SK-N-SH (cell line): ENCODE results near the gene RNF223. TPM values are rescaled to one million over a fixed set of nuclear protein-coding genes. Genes with fewer than 3 reads are reported as not detected.
A peak's percentile ranks its signal among the peaks of the same experiment; 100 is the strongest.

ENCODE experiments used
- CTCF ChIA-PET: fragments of 300-600, 350-600 bp; formaldehyde crosslinking; extraction: SDS; loops from one replicate; lab custom pipeline; 2021; lab: Yijun Ruan, JAX
- POLR2A ChIA-PET: fragments of 350-600 bp; sonication (Branson Sonifier 250); formaldehyde crosslinking; extraction: SDS; loops from one replicate; lab custom pipeline; 2020; ENCODE audit warnings: antibody characterized with exemption, inconsistent platforms; lab: Yijun Ruan, JAX
- DNase-seq: peaks from one replicate; pipeline ENCODE4 v3.0.0; 2012
- H2AFZ ChIP-seq: fragments of 200-600 bp; sonication (generic); 2 replicates; pipeline ENCODE4 v1.8.1; 2016; ENCODE audit warnings: antibody characterized with exemption, mild to moderate bottlenecking, low read depth
- H3F3A ChIP-seq: fragments of 200-600 bp; sonication (generic); replicated peaks from 2 replicates; pipeline ENCODE3; 2016; ENCODE audit warnings: antibody characterized with exemption, mild to moderate bottlenecking; ENCODE audit not compliant: insufficient read depth
- H3K27ac ChIP-seq, 2 experiments: fragments of 200-500 bp in 1 of 2; fragments of 200-600 bp in 1 of 2; sonication (Bioruptor generic) in 1 of 2; sonication (generic), shearing (Covaris generic) in 1 of 2; 2 replicates each; pipeline versions ENCODE4 v1.5.1 to v1.6.1; 2014 to 2016; ENCODE audit warnings: low read depth in 2 of 2, inconsistent platforms in 1 of 2, low read length in 1 of 2, mild to moderate bottlenecking in 1 of 2, mixed read lengths in 1 of 2
- H3K27me3 ChIP-seq: fragments of 200-600 bp; sonication (generic), shearing (Covaris generic); 2 replicates; pipeline ENCODE4 v1.6.1; 2016; ENCODE audit warnings: mixed run types; ENCODE audit not compliant: insufficient read depth
- H3K36me3 ChIP-seq, 2 experiments: fragments of 200-500 bp in 1 of 2; fragments of 200-600 bp in 1 of 2; sonication (Bioruptor generic) in 1 of 2; sonication (generic) in 1 of 2; replicated peaks in 1 of 2; 2 replicates each; pipeline versions ENCODE3 to v1.5.1; 2014 to 2016; ENCODE audit warnings: low read length in 1 of 2, mild to moderate bottlenecking in 1 of 2; ENCODE audit not compliant: insufficient read depth in 2 of 2, control insufficient read depth in 1 of 2
- H3K4me1 ChIP-seq, 2 experiments: fragments of 200-500 bp in 1 of 2; fragments of 200-600 bp in 1 of 2; sonication (Bioruptor generic) in 1 of 2; sonication (generic), shearing (Covaris generic) in 1 of 2; 2 replicates each; pipeline versions ENCODE4 v1.5.1 to v1.6.1; 2014 to 2016; ENCODE audit warnings: low read depth in 1 of 2, low read length in 1 of 2, mixed run types in 1 of 2; ENCODE audit not compliant: insufficient read depth in 2 of 2, control insufficient read depth in 1 of 2
- H3K4me2 ChIP-seq: fragments of 200-600 bp; sonication (generic), shearing (Covaris generic); 2 replicates; pipeline ENCODE4 v1.6.1; 2017; ENCODE audit warnings: mixed run types
- H3K4me3 ChIP-seq, 2 experiments: fragments of 200-500 bp in 1 of 2; fragments of 200-600 bp in 1 of 2; sonication (Bioruptor generic) in 1 of 2; sonication (generic), shearing (Covaris generic) in 1 of 2; 2 replicates each; pipeline versions ENCODE4 v1.5.1 to v1.8.1; 2014 to 2016; ENCODE audit warnings: low read depth in 2 of 2, inconsistent platforms in 1 of 2, low read length in 1 of 2, mild to moderate bottlenecking in 1 of 2, mixed read lengths in 1 of 2, moderate library complexity in 1 of 2
- H3K79me2 ChIP-seq: fragments of 200-600 bp; sonication (generic); 2 replicates; pipeline ENCODE4 v1.8.1; 2017; ENCODE audit warnings: mild to moderate bottlenecking; ENCODE audit not compliant: insufficient read depth
- H3K9ac ChIP-seq: fragments of 200-600 bp; sonication (generic); 2 replicates; pipeline ENCODE4 v1.6.1; 2017; ENCODE audit warnings: mixed run types
- H3K9me2 ChIP-seq: fragments of 200-600 bp; sonication (generic); 2 replicates; pipeline ENCODE4 v1.6.1; 2017; ENCODE audit warnings: mixed run types
- H3K9me3 ChIP-seq: fragments of 200-600 bp; sonication (generic); 2 replicates; pipeline ENCODE4 v1.6.1; 2017; ENCODE audit warnings: mixed run types, mild to moderate bottlenecking, moderate library complexity
- H4K20me1 ChIP-seq: fragments of 200-600 bp; sonication (generic); 2 replicates; pipeline ENCODE4 v1.6.1; 2017; ENCODE audit warnings: mild to moderate bottlenecking, mixed run types; ENCODE audit not compliant: insufficient read depth
- ELF1 ChIP-seq: IDR thresholded peaks from 2 replicates; pipeline ENCODE4 v1.4.0; 2012
- FOSL2 ChIP-seq: IDR thresholded peaks from 2 replicates; pipeline ENCODE4 v1.4.0; 2012; ENCODE audit warnings: low read depth, mild to moderate bottlenecking, moderate library complexity, borderline replicate concordance
- GABPA ChIP-seq: IDR thresholded peaks from 2 replicates; pipeline ENCODE4 v1.4.0; 2012; ENCODE audit warnings: low read depth, mild to moderate bottlenecking
- JUND ChIP-seq: IDR thresholded peaks from 2 replicates; pipeline ENCODE4 v1.4.0; 2012
- MXI1 ChIP-seq: IDR thresholded peaks from 2 replicates; pipeline ENCODE4 v1.6.1; 2012; ENCODE audit warnings: mild to moderate bottlenecking, low read depth, low read length, improper control_type of control experiment
- RAD21 ChIP-seq: IDR thresholded peaks from 2 replicates; pipeline ENCODE4 v1.6.1; 2012; ENCODE audit warnings: mild to moderate bottlenecking, low read length
- SIN3A ChIP-seq: IDR thresholded peaks from 2 replicates; pipeline ENCODE4 v1.6.1; 2012; ENCODE audit warnings: low read depth, mild to moderate bottlenecking, low read length, moderate library complexity, borderline replicate concordance
- SMC3 ChIP-seq: IDR thresholded peaks from 2 replicates; pipeline ENCODE4 v1.6.1; 2012; ENCODE audit warnings: low read depth, low read length, improper control_type of control experiment
- TCF12 ChIP-seq: IDR thresholded peaks from 2 replicates; pipeline ENCODE4 v1.4.0; 2012
- TEAD4 ChIP-seq: IDR thresholded peaks from 2 replicates; pipeline ENCODE4 v1.4.0; 2012; ENCODE audit warnings: mild to moderate bottlenecking, borderline replicate concordance; ENCODE audit not compliant: insufficient read depth
- USF2 ChIP-seq: fragments of 150-350 bp; IDR thresholded peaks from 2 replicates; pipeline ENCODE4 v1.6.1; 2017; ENCODE audit warnings: antibody characterized with exemption, low read length, low read depth, borderline replicate concordance
- YY1 ChIP-seq: IDR thresholded peaks from 2 replicates; pipeline ENCODE4 v1.4.0; 2012; ENCODE audit warnings: low read depth, mild to moderate bottlenecking
- ZBTB33 ChIP-seq: IDR thresholded peaks from 2 replicates; pipeline ENCODE4 v1.4.0; 2012; ENCODE audit warnings: low read depth, borderline replicate concordance
- WGBS: methylation state at CpG from one replicate; pipeline ENCODE4 v1.1.6; 2017; ENCODE audit warnings: low lambda C conversion rate; 5-methylcytosine and 5-hydroxymethylcytosine counted together
- polyA plus RNA-seq, 3 experiments: library from polyadenylated mRNA; depleted of rRNA; stranded (reverse); fragments of >200 nt; gene quantifications; 2 replicates each; pipeline ENCODE4 v1.2.3, GENCODE V29; 2012
- TF ChIP-seq, protein P1 (sequence below): fragments of 200-600 bp; sonication (generic); IDR thresholded peaks from 2 replicates; pipeline ENCODE4 v1.6.1; 2017; ENCODE audit warnings: antibody characterized with exemption, mild to moderate bottlenecking, moderate library complexity
- TF ChIP-seq, protein P2 (sequence below): IDR thresholded peaks from 2 replicates; pipeline ENCODE4; 2012

RNF223 gene
- polyA plus RNA-seq, 1 of the 3 experiments (the other 2 are of a cell fraction): not detected

DNA sequence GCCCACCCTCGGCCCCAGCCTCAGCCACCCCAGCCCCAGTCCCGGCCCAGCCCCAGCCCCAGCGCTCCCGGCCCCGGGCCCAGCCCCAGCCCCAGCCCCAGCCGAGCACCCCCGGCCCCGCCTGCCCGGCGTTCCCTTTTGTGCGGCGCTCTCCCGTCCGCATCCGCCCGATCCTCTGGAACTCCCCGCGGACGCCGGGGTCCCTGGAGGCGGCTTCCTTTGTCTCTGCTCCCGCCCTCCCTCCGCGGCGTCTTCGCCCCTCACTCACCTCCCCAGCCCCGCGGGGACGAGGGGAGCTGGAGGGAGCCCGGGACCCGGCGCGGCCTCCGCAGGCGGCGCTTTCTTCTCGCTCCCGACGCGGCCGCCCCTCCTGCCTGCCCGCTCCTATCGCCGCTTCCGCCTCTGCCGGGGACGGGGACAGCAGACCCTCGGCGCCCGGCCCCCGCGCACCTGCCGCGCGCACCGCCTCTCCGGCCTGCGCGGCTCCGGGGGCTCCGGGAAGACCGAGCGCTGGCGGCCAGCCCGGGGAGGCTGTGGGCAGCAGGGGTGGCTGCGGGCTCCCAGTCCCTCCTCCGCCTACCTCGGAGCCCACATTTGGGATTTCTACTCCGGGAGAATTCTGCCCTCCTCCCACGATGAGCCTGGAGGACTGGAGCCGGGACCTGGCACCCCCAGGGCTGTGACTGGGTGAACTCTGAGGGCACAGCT, 40.2 kb downstream of the RNF223 start:
- CTCF ChIA-PET: interaction anchor here (0.5 to 4.5 kb wide), 26 partner anchors 11 to 272 kb away, joined by 3 to 93 read pairs (median 8); partner anchors contain the start of genes AGRN, PERM1 and RNF223
- TF ChIP-seq ZBTB33: no peak
- no peak for TF ChIP-seq TCF12
- no peak for TF ChIP-seq JUND
- no peak for TF ChIP-seq USF2
- no peak for TF ChIP-seq TEAD4

GRCh38 chr1:1033009-1033587, 41.0 kb downstream of the RNF223 start:
- Histone ChIP-seq H3K27me3 (no peaks in the 10 kb centered on the region), H3K27ac (no peak overlapping the region), H3K9me2 (no peaks in the 10 kb centered on the region), H2AFZ (no peak overlapping the region)
- TF ChIP-seq TEAD4 (no peak), GABPA (no peak), RAD21 (peak; percentile 83), YY1 (no peak), SMC3 (peak; percentile 45), SIN3A (no peak), MXI1 (0 out of 2 replicates have a peak, but pooled peaks have one; percentile 11), ELF1 (no peak), FOSL2 (no peak)
- TF ChIP-seq, protein P1, sequence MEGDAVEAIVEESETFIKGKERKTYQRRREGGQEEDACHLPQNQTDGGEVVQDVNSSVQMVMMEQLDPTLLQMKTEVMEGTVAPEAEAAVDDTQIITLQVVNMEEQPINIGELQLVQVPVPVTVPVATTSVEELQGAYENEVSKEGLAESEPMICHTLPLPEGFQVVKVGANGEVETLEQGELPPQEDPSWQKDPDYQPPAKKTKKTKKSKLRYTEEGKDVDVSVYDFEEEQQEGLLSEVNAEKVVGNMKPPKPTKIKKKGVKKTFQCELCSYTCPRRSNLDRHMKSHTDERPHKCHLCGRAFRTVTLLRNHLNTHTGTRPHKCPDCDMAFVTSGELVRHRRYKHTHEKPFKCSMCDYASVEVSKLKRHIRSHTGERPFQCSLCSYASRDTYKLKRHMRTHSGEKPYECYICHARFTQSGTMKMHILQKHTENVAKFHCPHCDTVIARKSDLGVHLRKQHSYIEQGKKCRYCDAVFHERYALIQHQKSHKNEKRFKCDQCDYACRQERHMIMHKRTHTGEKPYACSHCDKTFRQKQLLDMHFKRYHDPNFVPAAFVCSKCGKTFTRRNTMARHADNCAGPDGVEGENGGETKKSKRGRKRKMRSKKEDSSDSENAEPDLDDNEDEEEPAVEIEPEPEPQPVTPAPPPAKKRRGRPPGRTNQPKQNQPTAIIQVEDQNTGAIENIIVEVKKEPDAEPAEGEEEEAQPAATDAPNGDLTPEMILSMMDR: peak; percentile 63
- TF ChIP-seq, protein P2, sequence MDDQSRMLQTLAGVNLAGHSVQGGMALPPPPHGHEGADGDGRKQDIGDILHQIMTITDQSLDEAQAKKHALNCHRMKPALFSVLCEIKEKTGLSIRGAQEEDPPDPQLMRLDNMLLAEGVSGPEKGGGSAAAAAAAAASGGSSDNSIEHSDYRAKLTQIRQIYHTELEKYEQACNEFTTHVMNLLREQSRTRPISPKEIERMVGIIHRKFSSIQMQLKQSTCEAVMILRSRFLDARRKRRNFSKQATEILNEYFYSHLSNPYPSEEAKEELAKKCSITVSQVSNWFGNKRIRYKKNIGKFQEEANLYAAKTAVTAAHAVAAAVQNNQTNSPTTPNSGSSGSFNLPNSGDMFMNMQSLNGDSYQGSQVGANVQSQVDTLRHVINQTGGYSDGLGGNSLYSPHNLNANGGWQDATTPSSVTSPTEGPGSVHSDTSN: peak; percentile 92
- TF ChIP-seq, all 33 proteins: peak for 5
- peak overlapping the region; percentile 44 to 47; a peak in 3 of 4 replicates for H3K4me3 ChIP-seq
- no peaks in the 10 kb centered on the region for H3K79me2 ChIP-seq
- H3K36me3 ChIP-seq: no peaks in the 10 kb centered on the region
- no peaks in the 10 kb centered on the region for H3F3A ChIP-seq
- peak; percentile 97 for DNase-seq
- peaks cover 31% of the 10 kb centered on the region for H4K20me1 ChIP-seq
- H3K9ac ChIP-seq: no peak overlapping the region
- no peaks in the 10 kb centered on the region for H3K9me3 ChIP-seq
- H3K4me2 ChIP-seq: peak overlapping the region; percentile 44; the same call in 1 of the 2 replicates
- WGBS: 24% methylated on average over 19 of the region's 73 CpGs
- POLR2A ChIA-PET: no interaction called here
- H3K4me1 ChIP-seq: peaks cover 0 to 11% of the 10 kb centered on the region in 2 experiments; a peak in 1 of 4 replicates
- CTCF ChIA-PET: interaction anchor here (0.7 to 4.5 kb wide), 37 partner anchors 7 to 339 kb away, joined by 3 to 93 read pairs (median 6); partner anchors contain the start of genes AGRN, PERM1 and RNF223

More for the DNA sequence above, 40.2 kb downstream of the RNF223 start:
- no peak overlapping the region for H2AFZ ChIP-seq
- peaks cover 0 to 11% of the 10 kb centered on the region in 2 experiments; a peak in 1 of 4 replicates for H3K4me1 ChIP-seq
- 21% methylated on average over 12 of the region's 71 CpGs for WGBS
- peak; percentile 72 for DNase-seq
- no peaks in the 10 kb centered on the region for H3K9me2 ChIP-seq
- H3K9ac ChIP-seq: no peak overlapping the region
- peaks cover 37% of the 10 kb centered on the region for H4K20me1 ChIP-seq
- H3F3A ChIP-seq: no peaks in the 10 kb centered on the region
- H3K79me2 ChIP-seq: no peaks in the 10 kb centered on the region
- H3K27ac ChIP-seq: no peak overlapping the region
- H3K9me3 ChIP-seq: no peaks in the 10 kb centered on the region
- H3K4me2 ChIP-seq: no peak overlapping the region
- POLR2A ChIA-PET: no interaction called here
- no peaks in the 10 kb centered on the region for H3K27me3 ChIP-seq
- no peaks in the 10 kb centered on the region for H3K36me3 ChIP-seq
- peak overlapping the region in 1 of 2 experiments; percentile 25; a peak in 2 of 4 replicates for H3K4me3 ChIP-seq
